Measurements from ENCODE around the gene ALDH1A1.

GRCh38 chr9:72997387-72997995 is 44.6 kb upstream of the ALDH1A1 start:
- TF ChIP-seq CTCF (conservative IDR thresholded peaks at IDR 0.05; ENCODE audit: low read depth, low read length), result no peak
- TF ChIP-seq EZH2 (IDR thresholded peaks at IDR 0.05; ENCODE audit: borderline replicate concordance, low read depth, low read length, poor library complexity, severe bottlenecking), result no peak
